AG04450 (cell line): Measurements from ENCODE around the gene AMD1. TPM values are rescaled to one million over a fixed set of nuclear protein-coding genes. Genes with fewer than 3 reads are reported as not detected.

ENCODE experiments used
- CTCF ChIA-PET: fragments of 300-600, 350-600 bp; formaldehyde crosslinking; extraction: SDS; loops from one replicate; lab custom pipeline; 2022; ENCODE audit warnings: antibody characterized with exemption, inconsistent platforms; lab: Charles Lee
- POLR2A ChIA-PET: fragments of 350-600 bp; formaldehyde crosslinking; extraction: SDS; loops from one replicate; lab custom pipeline; 2021; ENCODE audit warnings: antibody characterized with exemption, inconsistent platforms; lab: Yijun Ruan, JAX
- DNase-seq: peaks from one replicate; pipeline ENCODE4 v3.0.0-alpha.2; 2011; ENCODE audit warnings: low read depth, low spot score
- H3K27ac ChIP-seq: one replicate; pipeline ENCODE4 v1.5.1; 2012; ENCODE audit warnings: low read depth, low read length, control low read depth
- H3K27me3 ChIP-seq: one replicate; pipeline ENCODE4 v1.6.0; 2012; ENCODE audit warnings: low read length; ENCODE audit not compliant: control insufficient read depth, insufficient read depth
- H3K4me3 ChIP-seq: 2 replicates; pipeline ENCODE4 v1.5.1; 2011; ENCODE audit warnings: mild to moderate bottlenecking, low read depth, low read length, control low read depth
- H3K9me3 ChIP-seq: 2 replicates; pipeline ENCODE4 v1.5.1; 2012; ENCODE audit warnings: low read length; ENCODE audit not compliant: control insufficient read depth, insufficient read depth
- polyA plus RNA-seq: library from polyadenylated mRNA; depleted of rRNA; stranded (reverse); fragments of >200 nt; gene quantifications from 2 replicates; pipeline ENCODE4 v1.2.3, GENCODE V29; 2011
- TF ChIP-seq, protein P1 (sequence below): IDR thresholded peaks from 2 replicates; pipeline ENCODE4 v1.5.1; 2011; ENCODE audit warnings: low read depth, low read length, control low read depth, inconsistent platforms

AMD1 gene
- polyA plus RNA-seq, 1 experiment, result 84.5 TPM

GRCh38 chr6:110881546-110882273 is 7.1 kb downstream of the AMD1 start:
- Histone ChIP-seq H3K9me3 (no peaks in the 10 kb centered on the region), H3K27me3 (no peaks in the 10 kb centered on the region), H3K4me3 (no peak overlapping the region), H3K27ac (no peak overlapping the region)
- TF ChIP-seq, protein P1, sequence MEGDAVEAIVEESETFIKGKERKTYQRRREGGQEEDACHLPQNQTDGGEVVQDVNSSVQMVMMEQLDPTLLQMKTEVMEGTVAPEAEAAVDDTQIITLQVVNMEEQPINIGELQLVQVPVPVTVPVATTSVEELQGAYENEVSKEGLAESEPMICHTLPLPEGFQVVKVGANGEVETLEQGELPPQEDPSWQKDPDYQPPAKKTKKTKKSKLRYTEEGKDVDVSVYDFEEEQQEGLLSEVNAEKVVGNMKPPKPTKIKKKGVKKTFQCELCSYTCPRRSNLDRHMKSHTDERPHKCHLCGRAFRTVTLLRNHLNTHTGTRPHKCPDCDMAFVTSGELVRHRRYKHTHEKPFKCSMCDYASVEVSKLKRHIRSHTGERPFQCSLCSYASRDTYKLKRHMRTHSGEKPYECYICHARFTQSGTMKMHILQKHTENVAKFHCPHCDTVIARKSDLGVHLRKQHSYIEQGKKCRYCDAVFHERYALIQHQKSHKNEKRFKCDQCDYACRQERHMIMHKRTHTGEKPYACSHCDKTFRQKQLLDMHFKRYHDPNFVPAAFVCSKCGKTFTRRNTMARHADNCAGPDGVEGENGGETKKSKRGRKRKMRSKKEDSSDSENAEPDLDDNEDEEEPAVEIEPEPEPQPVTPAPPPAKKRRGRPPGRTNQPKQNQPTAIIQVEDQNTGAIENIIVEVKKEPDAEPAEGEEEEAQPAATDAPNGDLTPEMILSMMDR, result no peak
- CTCF ChIA-PET, result interaction anchor here (1.9 kb wide), 1 partner anchor 200 kb away, joined by 8 read pairs; no protein-coding TSS in a partner anchor
- no peak for DNase-seq
- POLR2A ChIA-PET, result interaction anchor here (0.6 to 1.0 kb wide), 2 partner anchors 7 to 8 kb away, joined by 3 read pairs; partner anchors contain the start of gene AMD1

GRCh38 chr6:110882274-110882619 is 7.7 kb downstream of the AMD1 start:
- Histone ChIP-seq H3K9me3 (no peaks in the 10 kb centered on the region), H3K27ac (no peak overlapping the region), H3K27me3 (no peaks in the 10 kb centered on the region), H3K4me3 (no peak overlapping the region)
- TF ChIP-seq, protein P1, result no peak
- DNase-seq, result no peak
- CTCF ChIA-PET, result interaction anchor here (0.5 to 1.9 kb wide), 2 partner anchors 62 to 200 kb away, joined by 3 to 8 read pairs; no protein-coding TSS in a partner anchor
- POLR2A ChIA-PET, result interaction anchor here (0.6 to 1.0 kb wide), 2 partner anchors 8 to 9 kb away, joined by 3 read pairs; partner anchors contain the start of gene AMD1

DNA sequence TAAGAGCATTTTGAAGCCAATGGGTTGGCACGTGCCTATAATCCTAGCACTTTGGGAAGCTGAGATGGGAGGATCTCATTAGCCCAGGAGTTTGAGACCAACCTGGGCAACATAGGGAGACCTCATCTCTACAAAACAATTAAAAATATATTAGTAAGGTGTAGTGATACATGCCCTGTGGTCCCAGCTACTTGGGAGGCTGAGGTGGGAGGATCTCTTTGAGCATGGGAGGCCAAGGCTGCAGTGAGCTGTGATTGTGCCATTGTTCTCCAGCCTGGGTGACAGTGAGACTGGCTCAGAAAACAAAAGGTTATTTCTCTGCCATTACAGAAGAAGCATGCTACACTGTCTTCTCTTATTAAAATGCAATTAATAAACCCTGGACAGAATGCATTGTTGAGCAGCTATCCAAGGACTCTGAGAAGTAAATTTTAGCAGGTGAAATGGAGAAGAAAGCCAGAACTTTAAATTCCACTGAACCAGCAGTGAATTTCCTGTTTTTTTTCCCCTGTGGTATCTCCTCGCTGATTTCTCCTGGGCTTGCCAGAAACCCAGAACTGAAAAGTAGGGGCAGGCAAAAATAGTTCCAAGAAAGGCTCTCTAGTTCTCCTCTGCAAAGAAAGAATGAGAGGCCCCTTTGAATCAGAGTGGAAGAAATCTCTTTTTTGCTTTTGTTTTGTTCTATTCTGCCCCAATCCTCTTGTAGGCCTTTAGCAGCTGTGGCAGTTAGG is 8.4 kb downstream of the AMD1 start:
- ChIA-PET POLR2A (no interaction called here), CTCF (interaction anchor here (0.5 to 1.9 kb wide), 3 partner anchors 61 to 201 kb away, joined by 3 to 8 read pairs (median 3); no protein-coding TSS in a partner anchor)
- H3K27ac ChIP-seq, result no peak overlapping the region
- DNase-seq, result no peak
- no peaks in the 10 kb centered on the region for H3K9me3 ChIP-seq
- TF ChIP-seq, protein P1, result no peak
- H3K4me3 ChIP-seq, result no peak overlapping the region
- no peaks in the 10 kb centered on the region for H3K27me3 ChIP-seq

DNA sequence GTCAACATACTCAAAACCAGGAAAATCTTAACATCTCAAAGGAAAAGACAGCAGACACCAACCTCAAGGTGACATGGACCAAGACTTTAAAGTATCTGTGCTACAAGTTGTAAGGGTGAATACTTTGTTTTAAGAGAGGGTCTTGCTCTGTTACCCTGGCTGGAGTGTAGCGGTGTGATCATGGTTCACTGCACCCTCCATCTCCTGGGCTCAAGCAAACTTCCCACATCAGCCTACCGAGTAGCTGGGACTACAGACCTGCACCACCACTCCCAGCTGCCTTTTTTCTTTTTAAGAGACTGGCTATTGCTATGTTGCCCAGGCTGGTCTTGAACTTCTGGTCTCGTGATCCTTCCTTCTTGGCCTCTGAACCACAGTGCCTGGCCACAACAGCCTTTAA is 9.7 kb downstream of the AMD1 start:
- POLR2A ChIA-PET, result interaction anchor here (4.2 kb wide), 1 partner anchor 10 kb away, joined by 18 read pairs; the partner anchor contains the start of gene AMD1
- no peak for DNase-seq
- no peaks in the 10 kb centered on the region for H3K9me3 ChIP-seq
- TF ChIP-seq, protein P1, result no peak
- H3K27me3 ChIP-seq, result no peaks in the 10 kb centered on the region
- no peak overlapping the region for H3K27ac ChIP-seq
- CTCF ChIA-PET, result no interaction called here
- no peak overlapping the region for H3K4me3 ChIP-seq
